Right kidney (tissue), 9 donors: Measurements from ENCODE around the gene CEBPA.

Experiments used
- DNase-seq: peaks from one replicate; pipeline ENCODE4 v3.0.0-alpha.2; 2016
- long read RNA-seq, 8 donors: transcript quantifications; one replicate each; lab custom pipeline, GENCODE V29; 2026

The CEBPA gene
- long read RNA-seq, donor 1, transcript CEBPA-201 (1 exons, 2,631 nt), result major isoform, 17 of 17 reads
- long read RNA-seq, donor 1, partial matches to known transcripts, result 0 of 17 reads
- long read RNA-seq, donor 1, other reads (novel, unspliced or antisense), result 0 of 17 reads
- long read RNA-seq, donor 2, transcript CEBPA-201 (1 exons, 2,631 nt), result major isoform, 11 of 11 reads
- long read RNA-seq, donor 2, partial matches to known transcripts, result 0 of 11 reads
- long read RNA-seq, donor 2, other reads (novel, unspliced or antisense), result 0 of 11 reads
- long read RNA-seq, donor 3, transcript CEBPA-201 (1 exons, 2,631 nt), result major isoform, 6 of 6 reads
- long read RNA-seq, donor 3, partial matches to known transcripts, result 0 of 6 reads
- long read RNA-seq, donor 3, other reads (novel, unspliced or antisense), result 0 of 6 reads
- long read RNA-seq, donor 4, transcript CEBPA-201 (1 exons, 2,631 nt), result major isoform, 13 of 13 reads
- long read RNA-seq, donor 4, partial matches to known transcripts, result 0 of 13 reads
- long read RNA-seq, donor 4, other reads (novel, unspliced or antisense), result 0 of 13 reads
- long read RNA-seq, donor 5, transcript CEBPA-201 (1 exons, 2,631 nt), result major isoform, 15 of 15 reads
- long read RNA-seq, donor 5, partial matches to known transcripts, result 0 of 15 reads
- long read RNA-seq, donor 5, other reads (novel, unspliced or antisense), result 0 of 15 reads
- long read RNA-seq, donor 6, transcript CEBPA-201 (1 exons, 2,631 nt), result major isoform, 13 of 13 reads
- long read RNA-seq, donor 6, partial matches to known transcripts, result 0 of 13 reads
- long read RNA-seq, donor 6, other reads (novel, unspliced or antisense), result 0 of 13 reads
- long read RNA-seq, donor 7, result 0 reads
- long read RNA-seq, donor 8, transcript CEBPA-201 (1 exons, 2,631 nt), result major isoform, 15 of 15 reads
- long read RNA-seq, donor 8, partial matches to known transcripts, result 0 of 15 reads
- long read RNA-seq, donor 8, other reads (novel, unspliced or antisense), result 0 of 15 reads

- DNase-seq, result peak; percentile 83
Measured at GRCh38 chr19:33302175-33302973, at the start of gene CEBPA. TSS of gene CEBPA (minus strand) at chr19:33302534. CDS start at chr19:33302414, 120 bp downstream.

DNA sequence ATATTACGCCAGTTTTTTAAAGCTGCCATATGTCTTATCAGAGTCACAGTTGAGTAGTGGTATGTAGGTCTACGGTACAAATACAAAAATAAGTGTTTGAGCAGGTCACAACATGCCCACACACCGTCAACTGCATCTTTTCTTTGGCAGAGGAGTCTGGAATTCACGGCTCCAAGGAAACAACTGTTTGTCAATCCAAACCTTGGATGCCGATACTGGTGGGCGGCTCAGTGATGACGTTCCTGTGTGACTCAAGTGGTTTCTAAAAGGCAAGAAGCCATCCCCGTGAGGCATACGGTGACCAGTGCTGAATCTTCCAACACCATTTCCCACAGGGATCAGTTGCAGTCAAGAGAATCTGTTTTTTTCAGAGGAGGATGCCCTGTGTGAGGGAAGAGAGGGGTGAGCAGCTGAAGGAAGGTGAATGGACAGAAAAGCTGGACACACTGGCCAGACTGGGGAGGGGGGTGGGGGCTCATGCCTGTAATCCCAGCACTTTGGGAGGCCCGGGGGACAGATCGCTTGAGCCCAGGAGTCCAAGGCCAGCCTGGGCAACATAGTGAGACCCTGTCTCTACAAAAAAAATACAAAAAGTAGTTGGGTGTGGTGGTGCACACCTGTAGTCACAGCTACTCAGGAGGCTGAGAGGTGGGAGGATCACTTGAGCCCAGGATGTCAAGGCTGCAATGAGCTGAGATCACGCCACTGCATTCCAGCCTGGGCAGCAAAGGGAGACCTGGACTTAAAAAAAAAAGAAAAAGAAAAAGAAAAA lies 48.4 kb upstream of the CEBPA start:
- DNase-seq, result no peak

DNA sequence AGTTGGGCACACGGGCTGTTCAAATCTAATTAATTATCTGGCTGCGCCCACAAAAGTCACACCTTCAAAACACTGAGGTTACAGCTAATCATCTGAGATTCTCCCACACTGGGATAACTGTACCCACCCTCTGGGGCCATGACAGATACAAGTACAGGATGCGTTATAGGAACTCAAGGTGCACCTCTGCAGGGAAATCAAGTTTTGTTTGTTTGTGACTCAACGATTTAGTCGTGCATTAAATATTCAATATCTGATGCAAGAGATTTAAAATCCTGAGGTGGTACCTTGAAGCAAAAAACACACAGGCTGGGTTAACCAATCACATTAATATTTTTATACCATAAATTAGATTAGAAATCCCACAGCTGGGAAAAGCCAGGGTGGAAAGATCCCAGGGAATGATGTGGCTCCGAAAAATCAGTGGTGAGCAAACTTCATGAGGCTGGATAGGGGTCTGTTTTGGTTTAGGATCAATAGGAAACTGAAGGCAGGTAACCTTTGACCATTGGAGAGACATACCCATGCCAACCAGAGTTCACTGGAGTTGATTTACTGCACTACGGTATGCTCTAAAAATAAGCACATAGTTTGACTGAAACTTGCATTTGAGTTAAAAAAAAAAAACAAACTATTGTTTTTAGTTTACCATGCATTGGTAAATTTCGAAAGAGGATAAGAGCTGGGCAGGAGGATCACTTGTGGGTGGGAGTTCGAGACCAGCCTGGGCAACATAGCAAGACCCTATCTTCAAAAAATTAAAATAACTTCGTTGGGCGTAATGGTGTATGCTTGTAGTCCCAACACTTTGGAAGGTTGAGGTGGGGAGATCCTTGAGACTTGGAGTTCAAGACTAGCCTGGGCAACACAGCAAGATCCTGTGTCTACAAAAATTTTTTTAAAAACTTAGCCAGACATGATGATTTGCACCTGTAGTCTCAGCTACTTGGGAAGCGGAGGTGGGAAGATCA lies 47.3 kb upstream of the CEBPA start:
- no peak for DNase-seq

DNA sequence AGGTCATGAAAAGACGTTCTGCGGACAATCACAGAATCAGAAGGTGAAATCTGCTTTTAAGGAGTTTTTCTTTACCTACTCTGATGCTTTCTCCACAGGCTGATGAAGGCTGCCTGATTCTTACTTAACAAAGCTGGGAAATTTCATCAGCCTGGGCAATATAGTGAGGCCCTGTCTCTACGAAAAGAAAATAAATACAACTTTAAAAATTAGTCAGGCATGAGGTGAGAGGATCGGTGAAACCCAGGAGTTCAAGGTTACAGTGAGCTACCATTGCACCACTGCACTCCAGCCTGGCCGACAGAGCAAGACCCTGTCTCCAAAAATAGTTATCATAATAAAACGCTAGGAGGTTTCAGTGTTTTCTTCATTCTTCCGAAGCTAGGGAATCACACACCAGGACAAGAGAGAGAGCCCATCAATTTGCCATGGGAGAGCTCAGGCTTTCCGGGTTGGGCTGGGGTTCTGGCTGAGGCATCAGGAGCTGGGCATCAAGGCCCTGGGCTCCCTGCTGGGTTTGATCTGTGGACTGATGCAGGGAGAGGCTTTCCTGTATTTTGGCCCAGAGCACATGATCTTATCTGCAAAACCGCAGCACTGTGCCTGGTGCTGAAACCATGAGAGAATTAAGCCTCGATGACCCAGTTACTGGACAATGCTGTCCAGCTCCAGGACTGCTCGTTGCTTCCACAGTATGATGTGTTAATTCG lies 46.1 kb upstream of the CEBPA start:
- DNase-seq, result no peak

- DNase-seq, result no peak
Measured at GRCh38 chr19:33347300-33347699, 45.0 kb upstream of the CEBPA start.

- DNase-seq, result no peak
Measured at GRCh38 chr19:33346665-33347064, 44.3 kb upstream of the CEBPA start.

DNA sequence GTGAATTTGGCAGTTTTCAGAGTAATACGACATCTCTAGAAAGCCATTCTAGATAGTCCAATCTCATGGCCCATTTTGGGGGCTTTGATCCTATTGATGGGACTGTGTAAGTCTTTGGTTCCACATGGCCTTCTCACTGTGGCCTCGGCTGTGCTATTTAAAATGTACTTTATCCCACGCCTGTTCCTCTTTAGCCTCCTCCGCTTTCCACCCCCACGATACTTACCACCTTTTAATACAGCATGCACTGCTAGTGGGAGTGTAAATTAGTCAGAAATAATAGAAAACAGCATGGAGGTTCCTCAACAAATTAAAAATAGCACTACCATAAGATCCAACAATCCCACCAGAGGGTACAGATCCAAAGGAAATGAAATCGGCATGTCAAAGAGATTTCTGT lies 42.8 kb upstream of the CEBPA start:
- DNase-seq, result no peak

DNA sequence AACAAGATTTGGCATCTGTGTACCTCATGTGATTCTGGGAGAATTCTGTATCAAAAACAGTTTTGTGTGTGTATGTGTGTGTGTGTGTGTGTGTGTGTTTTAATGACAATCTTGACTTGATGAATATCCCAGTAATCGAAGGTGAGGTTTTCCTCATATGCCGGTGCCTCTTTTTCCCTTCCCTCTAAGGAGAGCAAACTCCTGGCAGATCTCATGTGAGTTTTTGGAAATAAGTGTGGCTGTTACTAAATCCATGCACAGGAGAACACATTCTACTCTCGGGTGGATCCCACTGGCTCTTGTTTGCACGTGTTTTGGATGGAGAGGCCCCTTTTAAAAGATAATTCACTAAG lies 42.2 kb upstream of the CEBPA start:
- no peak for DNase-seq

DNA sequence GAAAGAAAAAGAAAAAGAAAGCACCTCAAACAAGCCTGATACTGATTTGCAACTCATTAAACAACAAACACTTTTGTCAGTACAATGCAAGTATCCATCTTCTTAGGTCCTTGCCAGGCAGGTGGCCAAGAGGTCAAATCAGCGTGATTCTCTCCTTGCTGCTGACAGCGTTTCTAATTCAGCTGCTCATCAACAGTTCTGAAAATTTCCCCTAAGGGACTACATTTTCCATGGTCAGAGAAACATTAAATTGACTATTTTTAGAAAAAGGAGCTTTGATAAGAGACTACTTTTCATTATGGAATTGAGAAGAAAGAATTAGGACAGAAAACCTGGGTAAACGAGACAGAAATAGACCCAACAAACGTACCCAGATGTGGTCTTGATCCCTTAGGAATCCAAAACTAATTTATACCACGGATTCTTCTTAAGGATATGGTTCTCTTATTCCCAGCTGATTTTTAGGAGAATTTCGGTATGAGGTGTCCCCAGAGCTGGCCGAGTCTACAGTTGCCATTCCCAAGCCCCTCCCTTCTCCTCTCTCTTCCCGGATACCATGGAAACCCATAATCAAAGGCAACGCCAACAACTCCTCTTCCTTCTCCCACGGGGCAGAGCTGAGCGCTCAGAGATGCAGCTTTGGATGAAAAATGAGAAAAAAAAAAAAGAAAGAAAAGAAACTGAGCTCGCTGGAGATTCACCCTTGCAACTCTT lies 41.7 kb upstream of the CEBPA start:
- DNase-seq, result no peak

GRCh38 chr19:33343301-33343700 lies 41.0 kb upstream of the CEBPA start:
- no peak for DNase-seq

DNA sequence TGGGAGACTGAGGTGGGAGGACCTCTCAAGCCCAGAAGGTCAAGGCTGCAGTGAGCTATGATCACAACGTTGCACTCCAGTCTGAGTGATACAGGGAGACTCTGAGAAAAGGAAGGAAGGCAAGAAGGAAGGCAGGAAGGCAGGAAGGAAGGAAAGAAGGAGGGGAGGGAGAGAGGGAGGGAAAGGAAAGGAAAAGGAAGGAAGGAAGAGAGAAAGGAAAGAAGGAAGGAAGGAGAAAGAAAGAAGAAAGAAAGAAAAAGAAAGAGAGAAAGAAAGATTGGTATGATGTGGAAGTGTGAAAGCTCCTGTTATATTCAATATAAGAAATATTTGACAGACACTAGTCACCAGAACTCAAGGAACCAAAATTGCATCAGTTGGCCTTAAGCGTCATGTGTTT lies 38.7 kb upstream of the CEBPA start:
- no peak for DNase-seq

GRCh38 chr19:33339016-33339984 lies 37.0 kb upstream of the CEBPA start:
- DNase-seq, result no peak

- DNase-seq, result no peak
Measured at GRCh38 chr19:33335446-33335845, 33.1 kb upstream of the CEBPA start.

DNA sequence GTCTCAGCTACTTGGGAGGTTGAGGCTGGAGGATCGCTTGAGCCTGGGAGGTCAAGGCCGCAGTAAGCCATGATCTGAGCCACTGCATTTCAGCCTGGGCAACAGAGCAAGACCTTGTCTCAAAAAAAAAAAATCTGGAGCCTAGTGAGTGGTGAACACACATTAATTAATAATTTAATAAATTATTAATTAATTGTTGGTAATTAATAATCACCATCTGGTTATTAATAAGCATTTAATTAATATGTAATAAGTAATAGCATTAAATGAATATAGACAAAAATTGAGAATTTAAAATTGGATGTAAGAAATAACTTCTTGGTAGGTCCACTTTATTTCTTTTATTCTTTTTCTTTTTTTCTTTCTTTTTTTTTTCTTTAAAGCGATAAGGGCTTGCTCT lies 31.9 kb upstream of the CEBPA start:
- no peak for DNase-seq

- no peak for DNase-seq
Measured at GRCh38 chr19:33333642-33334041, 31.3 kb upstream of the CEBPA start.

GRCh38 chr19:33333151-33333550 lies 30.8 kb upstream of the CEBPA start:
- no peak for DNase-seq

GRCh38 chr19:33332248-33332647 lies 29.9 kb upstream of the CEBPA start:
- no peak for DNase-seq

DNA sequence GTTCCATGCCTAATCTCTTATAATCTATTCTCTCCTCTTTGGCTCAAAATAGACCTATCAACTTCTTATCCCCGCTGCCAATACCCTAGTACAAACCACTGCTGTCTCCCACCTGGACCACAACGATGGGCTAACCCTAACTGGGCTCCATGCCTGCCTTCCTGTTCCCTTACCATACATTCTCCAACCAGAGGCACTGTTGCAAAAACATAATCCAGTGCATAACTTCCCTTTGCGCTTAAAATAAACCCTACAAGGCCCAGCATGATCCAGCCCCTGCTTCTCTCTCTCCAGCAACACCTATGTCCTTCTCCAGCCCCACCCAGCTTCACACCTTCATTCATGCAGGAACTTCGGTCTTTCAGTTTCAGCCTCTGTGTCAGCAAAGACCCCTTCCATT lies 27.4 kb upstream of the CEBPA start:
- DNase-seq, result no peak
